OCI-LY1 (cell line): Measurements from ENCODE around the gene MLF2.

Experiments
- EZH2 ChIP-seq: fragments of 200-600 bp; sonication (generic), shearing (Covaris generic); IDR thresholded peaks from 2 replicates; pipeline ENCODE4 v1.8.0; 2017; ENCODE audit warnings: borderline replicate concordance, mixed run types, mild to moderate bottlenecking, antibody characterized with exemption, low read length, moderate library complexity, mixed read lengths
- TF ChIP-seq, protein P1 (sequence below): fragments of 200-600 bp; sonication (generic), shearing (Covaris generic); IDR thresholded peaks from 2 replicates; pipeline ENCODE4 v1.5.1; 2017; ENCODE audit warnings: mild to moderate bottlenecking, antibody characterized with exemption, low read length, moderate library complexity, mixed read lengths

DNA sequence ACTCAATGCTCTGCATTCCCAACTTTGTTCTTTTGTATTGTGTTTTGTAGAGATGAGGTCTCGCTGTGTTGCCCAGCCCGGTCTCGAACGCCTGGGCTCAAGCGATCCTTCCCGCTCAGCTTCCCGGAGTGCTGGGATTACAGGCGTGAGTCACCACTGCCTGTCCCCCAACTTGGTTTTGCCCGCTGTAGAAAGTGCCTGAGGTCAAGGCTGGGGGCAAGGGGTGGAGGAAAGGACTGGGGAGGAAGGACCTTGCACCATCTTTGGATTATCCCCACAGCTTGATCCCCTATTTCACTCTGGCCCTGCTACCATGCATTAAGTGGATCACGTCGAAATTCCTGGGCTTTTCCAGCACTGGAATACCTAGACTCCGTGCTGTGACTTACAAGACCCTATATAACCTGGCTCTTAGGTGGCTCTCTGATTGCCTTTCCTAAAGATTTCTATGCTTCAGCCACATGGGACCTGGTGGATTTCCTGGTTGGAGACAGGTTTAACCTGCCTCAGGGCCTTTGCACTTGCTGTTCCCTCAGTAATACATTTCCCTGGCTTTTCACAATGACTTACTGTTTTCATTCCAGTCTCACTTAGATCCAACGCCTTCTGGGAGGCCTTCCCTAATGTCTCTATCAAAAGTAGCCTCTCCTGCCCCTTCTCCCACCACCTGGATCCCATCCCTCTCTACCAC, 51.7 kb downstream of the MLF2 start:
- TF ChIP-seq, protein P1, sequence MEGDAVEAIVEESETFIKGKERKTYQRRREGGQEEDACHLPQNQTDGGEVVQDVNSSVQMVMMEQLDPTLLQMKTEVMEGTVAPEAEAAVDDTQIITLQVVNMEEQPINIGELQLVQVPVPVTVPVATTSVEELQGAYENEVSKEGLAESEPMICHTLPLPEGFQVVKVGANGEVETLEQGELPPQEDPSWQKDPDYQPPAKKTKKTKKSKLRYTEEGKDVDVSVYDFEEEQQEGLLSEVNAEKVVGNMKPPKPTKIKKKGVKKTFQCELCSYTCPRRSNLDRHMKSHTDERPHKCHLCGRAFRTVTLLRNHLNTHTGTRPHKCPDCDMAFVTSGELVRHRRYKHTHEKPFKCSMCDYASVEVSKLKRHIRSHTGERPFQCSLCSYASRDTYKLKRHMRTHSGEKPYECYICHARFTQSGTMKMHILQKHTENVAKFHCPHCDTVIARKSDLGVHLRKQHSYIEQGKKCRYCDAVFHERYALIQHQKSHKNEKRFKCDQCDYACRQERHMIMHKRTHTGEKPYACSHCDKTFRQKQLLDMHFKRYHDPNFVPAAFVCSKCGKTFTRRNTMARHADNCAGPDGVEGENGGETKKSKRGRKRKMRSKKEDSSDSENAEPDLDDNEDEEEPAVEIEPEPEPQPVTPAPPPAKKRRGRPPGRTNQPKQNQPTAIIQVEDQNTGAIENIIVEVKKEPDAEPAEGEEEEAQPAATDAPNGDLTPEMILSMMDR: no peak
- no peak for TF ChIP-seq EZH2
